CD4-positive, alpha-beta T cell treated with Interleukin-21 for 1 hour (primary cell): ENCODE measurements around the gene RNF167.

Experiments used
- DNase-seq: peaks from one replicate; pipeline ENCODE4 v3.0.0-alpha.2; 2020

RNF167 gene

GRCh38 chr17:4940555-4941318 is 669 bp downstream of the RNF167 start:
- DNase-seq: peak; percentile 46

- no peak for DNase-seq
These were observed 1.2 kb downstream of the RNF167 start for GRCh38 chr17:4941319-4941610.

- DNase-seq: no peak
These were observed 2.9 kb downstream of the RNF167 start for GRCh38 chr17:4942760-4943508.

GRCh38 chr17:4944163-4944553 is 4.1 kb downstream of the RNF167 start:
- peak; percentile 70 for DNase-seq

GRCh38 chr17:4944554-4945175 is 4.6 kb downstream of the RNF167 start:
- DNase-seq: peak; percentile 29

GRCh38 chr17:4945176-4945943 is 5.3 kb downstream of the RNF167 start:
- DNase-seq: peak; percentile 75

- no peak for DNase-seq
These were observed 5.8 kb downstream of the RNF167 start for GRCh38 chr17:4945944-4946280.

GRCh38 chr17:4946312-4946976 is 6.4 kb downstream of the RNF167 start:
- no peak for DNase-seq

- DNase-seq: no peak
These were observed 6.9 kb downstream of the RNF167 start for GRCh38 chr17:4947010-4947410.

GRCh38 chr17:4947411-4948165 is 7.5 kb downstream of the RNF167 start:
- peak; percentile 79 for DNase-seq

GRCh38 chr17:4948166-4948930 is 8.3 kb downstream of the RNF167 start, which contains the start of gene PFN1:
Gene PFN1 (minus strand): TSS chr17:4948530. CDS start chr17:4948394, 136 bp downstream.
- peak; percentile 94 for DNase-seq

GRCh38 chr17:4948931-4949320 is 8.9 kb downstream of the RNF167 start:
- peak; percentile 79 for DNase-seq

GRCh38 chr17:4949321-4950074 is 9.4 kb downstream of the RNF167 start:
- peak; percentile 89 for DNase-seq

- DNase-seq: no peak
These were observed 10.1 kb downstream of the RNF167 start for GRCh38 chr17:4950075-4950745.

- no peak for DNase-seq
These were observed 10.7 kb downstream of the RNF167 start, which contains the start of gene ENO3 for GRCh38 chr17:4950746-4951204. Gene ENO3 (plus strand): TSS chr17:4951119. CDS start chr17:4951830, 711 bp downstream.

- no peak for DNase-seq
These were observed 11.4 kb downstream of the RNF167 start for GRCh38 chr17:4951486-4951885.

GRCh38 chr17:4953451-4953961 is 13.4 kb downstream of the RNF167 start:
- DNase-seq: no peak

GRCh38 chr17:4955091-4955490 is 15.0 kb downstream of the RNF167 start:
- no peak for DNase-seq

GRCh38 chr17:4956493-4957061 is 16.5 kb downstream of the RNF167 start:
- DNase-seq: peak; percentile 53
